Measurements from ENCODE around the gene CSNK1G3. TPM values are rescaled to one million over a fixed set of nuclear protein-coding genes. Genes with fewer than 3 reads are reported as not detected.

The CSNK1G3 gene
- total RNA-seq, 1 donor from 2014 or later = 82.7 TPM

DNA sequence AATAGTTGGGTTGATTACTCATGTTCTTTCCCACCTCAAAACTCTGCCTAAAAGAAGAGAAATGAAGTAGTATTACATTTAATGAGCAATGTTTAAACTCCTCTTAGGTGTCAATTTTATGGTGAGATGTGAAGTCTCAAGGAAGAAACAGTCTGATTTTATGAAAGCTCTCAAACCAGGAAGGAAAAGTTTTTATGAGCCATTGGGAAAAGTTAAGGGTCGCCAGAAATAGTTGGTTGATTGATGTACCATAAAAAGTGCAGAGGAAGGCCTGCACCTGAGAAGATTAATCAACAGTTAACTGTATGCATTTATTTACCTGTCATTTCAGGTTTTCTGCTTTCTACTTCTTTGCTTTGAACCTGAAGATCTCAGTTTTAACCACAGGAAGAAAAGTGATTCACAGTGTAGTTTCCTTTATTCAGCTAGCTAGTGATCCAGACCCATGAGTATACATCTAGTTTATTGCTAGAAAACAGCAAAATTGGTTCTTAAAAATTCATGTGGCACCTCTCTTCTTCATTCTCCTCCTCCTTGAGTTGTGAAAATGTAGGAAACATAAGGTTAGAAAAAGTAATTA is 133.1 kb downstream of the CSNK1G3 start:
- CTCF ChIA-PET = no interaction called here

DNA sequence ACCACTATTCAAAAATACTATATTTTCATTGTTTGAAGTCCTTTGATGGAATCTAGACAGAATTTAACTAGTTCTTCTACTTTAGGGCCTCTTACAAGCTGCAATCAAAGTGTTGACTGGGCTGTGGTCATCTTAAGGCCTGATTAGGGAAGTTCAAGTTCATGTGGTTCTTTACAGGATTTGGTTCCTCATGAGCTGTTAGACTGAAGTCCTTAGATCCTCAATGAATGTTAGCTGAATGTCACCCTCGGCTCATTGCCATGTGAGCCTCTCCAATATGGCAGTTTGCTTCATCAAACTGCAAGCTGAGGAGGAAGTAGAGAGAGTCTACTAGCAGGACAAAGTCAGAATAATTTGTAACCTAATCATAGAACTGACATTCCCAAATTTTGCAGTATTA is 135.1 kb downstream of the CSNK1G3 start:
- POLR2A ChIA-PET = no interaction called here
- CTCF ChIA-PET = no interaction called here
- Mint-ChIP-seq H3K4me1 (no peaks in the 10 kb centered on the region), H3K9me3 (peaks cover 6% of the 10 kb centered on the region), H3K4me3 (no peak overlapping the region), H3K36me3 (ENCODE audit: low read depth) (no peaks in the 10 kb centered on the region), H3K27me3 (peaks cover under 1% of the 10 kb centered on the region), H3K27ac (no peak overlapping the region)
- TF ChIP-seq, protein P1, sequence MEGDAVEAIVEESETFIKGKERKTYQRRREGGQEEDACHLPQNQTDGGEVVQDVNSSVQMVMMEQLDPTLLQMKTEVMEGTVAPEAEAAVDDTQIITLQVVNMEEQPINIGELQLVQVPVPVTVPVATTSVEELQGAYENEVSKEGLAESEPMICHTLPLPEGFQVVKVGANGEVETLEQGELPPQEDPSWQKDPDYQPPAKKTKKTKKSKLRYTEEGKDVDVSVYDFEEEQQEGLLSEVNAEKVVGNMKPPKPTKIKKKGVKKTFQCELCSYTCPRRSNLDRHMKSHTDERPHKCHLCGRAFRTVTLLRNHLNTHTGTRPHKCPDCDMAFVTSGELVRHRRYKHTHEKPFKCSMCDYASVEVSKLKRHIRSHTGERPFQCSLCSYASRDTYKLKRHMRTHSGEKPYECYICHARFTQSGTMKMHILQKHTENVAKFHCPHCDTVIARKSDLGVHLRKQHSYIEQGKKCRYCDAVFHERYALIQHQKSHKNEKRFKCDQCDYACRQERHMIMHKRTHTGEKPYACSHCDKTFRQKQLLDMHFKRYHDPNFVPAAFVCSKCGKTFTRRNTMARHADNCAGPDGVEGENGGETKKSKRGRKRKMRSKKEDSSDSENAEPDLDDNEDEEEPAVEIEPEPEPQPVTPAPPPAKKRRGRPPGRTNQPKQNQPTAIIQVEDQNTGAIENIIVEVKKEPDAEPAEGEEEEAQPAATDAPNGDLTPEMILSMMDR (IDR thresholded peaks at IDR 0.05) = no peak
- intact Hi-C loops (cut with micrococcal nuclease) = no loop called here
- DNase-seq (no peak), ATAC-seq (ENCODE audit: low read depth) (no peak)

More for the DNA sequence above, 133.1 kb downstream of the CSNK1G3 start:
- H3K9me3 Mint-ChIP-seq = peaks cover 6% of the 10 kb centered on the region
- intact Hi-C loops (cut with micrococcal nuclease) = no loop called here
- H3K36me3 Mint-ChIP-seq (ENCODE audit: low read depth) = no peaks in the 10 kb centered on the region
- ATAC-seq (ENCODE audit: low read depth) (no peak), DNase-seq (no peak)
- POLR2A ChIA-PET = no interaction called here
- H3K27me3 Mint-ChIP-seq = peaks cover 3% of the 10 kb centered on the region
- H3K4me3 Mint-ChIP-seq = no peak overlapping the region
- no peaks in the 10 kb centered on the region for H3K4me1 Mint-ChIP-seq
- TF ChIP-seq, protein P1 (IDR thresholded peaks at IDR 0.05) = no peak
- no peak overlapping the region for H3K27ac Mint-ChIP-seq

DNA sequence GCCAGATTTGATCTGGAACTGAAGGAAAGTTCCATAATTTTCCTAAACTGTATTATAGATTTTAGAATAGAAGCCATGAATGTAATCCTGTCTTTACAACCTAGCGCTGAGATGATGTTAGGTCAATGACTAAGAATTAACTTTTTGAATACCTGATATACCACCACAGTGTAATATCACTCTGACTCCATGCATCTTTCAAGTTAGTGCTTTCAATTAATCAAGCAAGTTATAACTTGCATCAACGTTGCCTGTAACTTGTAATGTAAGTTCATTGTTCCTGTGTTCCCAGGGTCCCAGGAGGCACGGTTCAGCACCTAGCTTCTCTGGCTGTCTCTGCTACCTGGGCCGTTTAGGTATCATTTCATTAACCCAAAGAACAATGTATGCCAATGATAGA is 139.3 kb downstream of the CSNK1G3 start:
- Mint-ChIP-seq H3K36me3 (ENCODE audit: low read depth) (no peaks in the 10 kb centered on the region), H3K4me3 (no peak overlapping the region), H3K9me3 (peaks cover 6% of the 10 kb centered on the region), H3K27ac (no peak overlapping the region), H3K27me3 (no peaks in the 10 kb centered on the region), H3K4me1 (no peaks in the 10 kb centered on the region)
- no peak for ATAC-seq (ENCODE audit: low read depth)
- POLR2A ChIA-PET = no interaction called here
- no peak for DNase-seq
- intact Hi-C loops (cut with micrococcal nuclease) = no loop called here
- CTCF ChIA-PET = no interaction called here
- TF ChIP-seq, protein P1 (IDR thresholded peaks at IDR 0.05) = no peak

DNA sequence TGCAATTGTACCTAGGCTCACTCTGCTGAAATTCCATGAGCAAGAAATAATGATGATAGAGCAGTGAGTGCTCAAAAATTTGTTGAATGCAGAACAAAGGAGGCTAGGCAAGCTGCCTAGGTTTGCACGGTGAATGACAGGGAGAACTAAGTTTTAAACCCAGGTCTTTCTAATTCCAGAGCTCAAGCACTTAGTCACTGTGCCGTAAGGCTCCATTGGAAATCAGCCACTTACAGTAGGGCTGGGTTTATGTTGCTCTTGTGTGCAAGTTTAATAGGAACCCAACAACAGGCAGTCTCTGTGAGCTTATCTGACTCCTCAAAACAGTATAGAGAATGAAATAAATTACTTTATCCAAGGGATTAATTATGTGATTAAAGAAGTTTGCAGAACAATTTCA is 147.0 kb downstream of the CSNK1G3 start:
- POLR2A ChIA-PET = no interaction called here
- ATAC-seq (ENCODE audit: low read depth) (no peak), DNase-seq (no peak)
- H3K4me1 Mint-ChIP-seq = peaks cover 9% of the 10 kb centered on the region
- CTCF ChIA-PET = no interaction called here
- H3K4me3 Mint-ChIP-seq = no peak overlapping the region
- no peaks in the 10 kb centered on the region for H3K27me3 Mint-ChIP-seq
- intact Hi-C loops (cut with micrococcal nuclease) = no loop called here
- H3K27ac Mint-ChIP-seq = no peak overlapping the region
- TF ChIP-seq, protein P1 (IDR thresholded peaks at IDR 0.05) = no peak
- H3K36me3 Mint-ChIP-seq (ENCODE audit: low read depth) = no peaks in the 10 kb centered on the region
- H3K9me3 Mint-ChIP-seq = no peaks in the 10 kb centered on the region

DNA sequence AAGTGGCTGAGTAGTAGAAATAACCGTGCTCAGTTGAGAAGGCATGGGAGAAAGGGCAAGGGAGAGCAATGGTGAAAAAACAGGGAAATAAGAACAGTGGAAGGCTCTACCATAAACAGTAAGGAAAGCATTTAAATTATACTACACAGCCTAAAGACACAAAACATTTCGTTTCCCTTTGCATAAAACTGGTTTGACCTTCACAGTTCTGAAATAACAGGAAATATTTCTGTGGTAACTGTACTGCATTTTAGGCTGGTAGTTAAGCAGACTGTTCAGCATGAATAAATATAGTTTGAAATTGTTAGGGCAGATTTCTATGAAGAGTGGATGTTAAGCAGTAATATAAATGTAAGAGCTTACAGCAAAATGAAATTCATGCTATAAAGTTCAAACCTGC is 147.5 kb downstream of the CSNK1G3 start:
- Mint-ChIP-seq H3K4me1 (peaks cover 9% of the 10 kb centered on the region), H3K27me3 (no peaks in the 10 kb centered on the region), H3K36me3 (ENCODE audit: low read depth) (no peaks in the 10 kb centered on the region), H3K9me3 (no peaks in the 10 kb centered on the region), H3K27ac (no peak overlapping the region), H3K4me3 (no peak overlapping the region)
- DNase-seq = no peak
- CTCF ChIA-PET = no interaction called here
- intact Hi-C loops (cut with micrococcal nuclease) = no loop called here
- POLR2A ChIA-PET = no interaction called here
- TF ChIP-seq, protein P1 (IDR thresholded peaks at IDR 0.05) = no peak
- ATAC-seq (ENCODE audit: low read depth) = no peak
